ENCODE measurements around the gene SIGLEC14.

GRCh38 chr19:51676566-51677083 lies 30.0 kb upstream of the SIGLEC14 start:
- TF ChIP-seq CTCF (IDR thresholded peaks at IDR 0.05) (no peak), USF2 (IDR thresholded peaks at IDR 0.05; ENCODE audit: borderline replicate concordance, low read depth, low read length) (no peak), MXI1 (IDR thresholded peaks at IDR 0.05; ENCODE audit: low read depth, low read length) (no peak), TAF1 (IDR thresholded peaks at IDR 0.05; ENCODE audit: borderline replicate concordance, low read depth, low read length) (no peak), REST (IDR thresholded peaks at IDR 0.05; ENCODE audit: low read depth, low read length) (no peak), MAX (IDR thresholded peaks at IDR 0.05; ENCODE audit: low read depth) (no peak), SIN3A (IDR thresholded peaks at IDR 0.05; ENCODE audit: borderline replicate concordance, low read depth, low read length) (no peak), ZBTB33 (IDR thresholded peaks at IDR 0.05; ENCODE audit: borderline replicate concordance, low read depth) (no peak), MEF2A (IDR thresholded peaks at IDR 0.05; ENCODE audit: borderline replicate concordance, low read depth) (no peak)

Measured in SK-N-SH (cell line).